HEK293 (cell line): ENCODE measurements around the gene RGL4.

ENCODE experiments used
- CTCF ChIP-seq: fragments of 450-650 bp; formaldehyde crosslinking; IDR thresholded peaks from 2 replicates; pipeline ENCODE4 v1.5.1; 2016; ENCODE audit warnings: missing biosample characterization, missing genetic modification characterization
- HOXA7 ChIP-seq: sonication (generic); formaldehyde crosslinking; IDR thresholded peaks from 2 replicates; pipeline ENCODE4 v1.8.1; 2022; ENCODE audit warnings: missing genetic modification reagents, borderline replicate concordance
- KLF10 ChIP-seq: fragments of 450-650 bp; IDR thresholded peaks from 2 replicates; pipeline ENCODE4 v1.5.1; 2018; ENCODE audit warnings: missing biosample characterization, mild to moderate bottlenecking, missing genetic modification characterization
- PRDM10 ChIP-seq: fragments of 450-650 bp; formaldehyde crosslinking; IDR thresholded peaks from 2 replicates; pipeline ENCODE4 v1.5.1; 2016; ENCODE audit warnings: missing biosample characterization, missing genetic modification characterization
- TCF7L2 ChIP-seq: IDR thresholded peaks from 2 replicates; pipeline ENCODE4 v1.6.1; 2011; ENCODE audit warnings: low read depth, mild to moderate bottlenecking, inconsistent platforms, low read length, moderate library complexity, borderline replicate concordance
- YY1 ChIP-seq: fragments of 450-650 bp; formaldehyde crosslinking; IDR thresholded peaks from 2 replicates; pipeline ENCODE4 v1.5.1; 2018; ENCODE audit warnings: missing biosample characterization, missing genetic modification characterization
- ZEB2 ChIP-seq: fragments of 450-650 bp; formaldehyde crosslinking; IDR thresholded peaks from 2 replicates; pipeline ENCODE4 v1.5.1; 2016; ENCODE audit warnings: missing biosample characterization, missing genetic modification characterization
- ZNF148 ChIP-seq: fragments of 450-650 bp; formaldehyde crosslinking; IDR thresholded peaks from 2 replicates; pipeline ENCODE4 v1.5.0; 2017; ENCODE audit warnings: missing biosample characterization, missing genetic modification characterization, borderline replicate concordance
- ZNF214 ChIP-seq: fragments of 450-650 bp; formaldehyde crosslinking; IDR thresholded peaks from 2 replicates; pipeline ENCODE4 v1.5.1; 2017; ENCODE audit warnings: missing biosample characterization, mild to moderate bottlenecking, missing genetic modification characterization, borderline replicate concordance
- ZNF398 ChIP-seq: fragments of 450-650 bp; formaldehyde crosslinking; IDR thresholded peaks from 2 replicates; pipeline ENCODE4 v1.5.1; 2017; ENCODE audit warnings: missing biosample characterization, missing genetic modification characterization
- ZNF747 ChIP-seq: fragments of 450-650 bp; formaldehyde crosslinking; IDR thresholded peaks from 2 replicates; pipeline ENCODE4 v1.5.1; 2016; ENCODE audit warnings: missing biosample characterization, missing genetic modification characterization
- ZNF768 ChIP-seq: fragments of 450-650 bp; formaldehyde crosslinking; IDR thresholded peaks from 2 replicates; pipeline ENCODE4 v1.5.1; 2018; ENCODE audit warnings: missing biosample characterization, mild to moderate bottlenecking, missing genetic modification characterization

- TF ChIP-seq YY1 (tag by site-specific recombination), result no peak
- no peak for TF ChIP-seq CTCF (tag by site-specific recombination)
- no peak for TF ChIP-seq HOXA7
- no peak for TF ChIP-seq KLF10 (tag by site-specific recombination)
- TF ChIP-seq ZNF398 (tag by site-specific recombination), result no peak
- TF ChIP-seq ZNF148 (tag by site-specific recombination), result no peak
- TF ChIP-seq ZNF747 (tag by site-specific recombination), result no peak
- TF ChIP-seq ZNF214 (tag by site-specific recombination), result no peak
- no peak for TF ChIP-seq ZNF768 (tag by site-specific recombination)
- no peak for TF ChIP-seq PRDM10 (tag by site-specific recombination)
- TF ChIP-seq TCF7L2, result no peak
- no peak for TF ChIP-seq ZEB2 (tag by site-specific recombination)
Measured at GRCh38 chr22:23693979-23694680, 3.3 kb downstream of the RGL4 start.
